Measurements from ENCODE around the gene ATP6V0E1.

GRCh38 chr5:172975289-172975688 lies 8.3 kb upstream of the ATP6V0E1 start:
- TF ChIP-seq, protein P1, sequence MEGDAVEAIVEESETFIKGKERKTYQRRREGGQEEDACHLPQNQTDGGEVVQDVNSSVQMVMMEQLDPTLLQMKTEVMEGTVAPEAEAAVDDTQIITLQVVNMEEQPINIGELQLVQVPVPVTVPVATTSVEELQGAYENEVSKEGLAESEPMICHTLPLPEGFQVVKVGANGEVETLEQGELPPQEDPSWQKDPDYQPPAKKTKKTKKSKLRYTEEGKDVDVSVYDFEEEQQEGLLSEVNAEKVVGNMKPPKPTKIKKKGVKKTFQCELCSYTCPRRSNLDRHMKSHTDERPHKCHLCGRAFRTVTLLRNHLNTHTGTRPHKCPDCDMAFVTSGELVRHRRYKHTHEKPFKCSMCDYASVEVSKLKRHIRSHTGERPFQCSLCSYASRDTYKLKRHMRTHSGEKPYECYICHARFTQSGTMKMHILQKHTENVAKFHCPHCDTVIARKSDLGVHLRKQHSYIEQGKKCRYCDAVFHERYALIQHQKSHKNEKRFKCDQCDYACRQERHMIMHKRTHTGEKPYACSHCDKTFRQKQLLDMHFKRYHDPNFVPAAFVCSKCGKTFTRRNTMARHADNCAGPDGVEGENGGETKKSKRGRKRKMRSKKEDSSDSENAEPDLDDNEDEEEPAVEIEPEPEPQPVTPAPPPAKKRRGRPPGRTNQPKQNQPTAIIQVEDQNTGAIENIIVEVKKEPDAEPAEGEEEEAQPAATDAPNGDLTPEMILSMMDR (IDR thresholded peaks at IDR 0.05): no peak
- no peak for TF ChIP-seq POLR2A (IDR thresholded peaks at IDR 0.05)
